GM10266 (cell line): ENCODE results near the gene BRME1.

ENCODE experiments used
- DNase-seq: peaks from one replicate; pipeline ENCODE4 v3.0.0; 2012; ENCODE audit errors: extremely low spot score
- TF ChIP-seq, protein P1 (sequence below): IDR thresholded peaks from 2 replicates; pipeline ENCODE4 v1.5.1; 2012; ENCODE audit warnings: mild to moderate bottlenecking, low read depth; ENCODE audit not compliant: control insufficient read depth, insufficient read depth; ENCODE audit errors: missing control alignments

Gene BRME1

DNA sequence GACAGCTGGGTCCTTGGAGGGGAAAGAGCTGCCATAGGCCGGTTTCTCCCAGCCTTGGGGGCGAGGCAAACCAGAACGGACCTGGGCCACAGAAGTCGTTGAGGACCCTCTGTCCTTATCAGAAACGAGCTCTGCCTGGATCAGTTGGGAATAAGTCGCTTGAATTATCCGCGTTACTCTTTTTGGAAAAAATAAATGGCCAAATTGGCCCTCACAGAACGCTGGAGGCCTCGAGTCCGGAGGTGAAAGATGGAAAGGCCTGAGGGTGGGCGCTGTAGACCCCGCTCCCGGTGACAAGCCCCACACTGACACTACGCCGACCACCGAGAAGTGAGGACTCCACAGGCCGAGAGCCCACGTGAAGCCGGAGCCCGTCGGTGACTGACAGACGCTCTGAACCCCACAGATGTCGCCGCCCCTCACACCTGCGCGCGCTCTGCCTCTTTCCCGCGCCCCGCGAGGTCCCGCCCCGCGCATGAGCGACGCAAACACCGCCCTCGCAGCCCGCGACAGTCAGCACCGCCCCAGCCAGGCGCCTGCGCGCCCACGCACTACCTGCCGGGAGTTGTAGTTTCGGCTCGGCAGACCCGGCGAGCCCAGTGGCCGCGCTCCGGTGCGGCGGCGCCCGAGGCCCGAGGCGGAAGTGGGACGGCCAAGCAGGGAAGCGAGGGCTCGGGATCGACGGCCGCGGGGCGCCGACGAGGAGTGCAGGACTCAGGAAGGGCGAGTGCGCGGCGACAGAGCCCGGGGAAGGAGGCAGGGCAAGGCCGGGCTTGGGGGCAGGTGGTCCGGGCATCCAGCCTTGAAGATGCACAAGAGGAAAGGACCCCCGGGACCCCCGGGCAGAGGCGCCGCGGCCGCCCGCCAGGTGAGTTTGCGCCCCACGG, at the start of gene BRME1, which contains the start of gene CC2D1A:
BRME1 (minus strand) TSS at position 484 of the 887 bp plus-strand sequence. CDS start 1,225 bp downstream, outside the sequence.
CC2D1A (plus strand) TSS at position 568 of the 887 bp plus-strand sequence; CDS start at position 809, 241 bp downstream.
- TF ChIP-seq, protein P1, sequence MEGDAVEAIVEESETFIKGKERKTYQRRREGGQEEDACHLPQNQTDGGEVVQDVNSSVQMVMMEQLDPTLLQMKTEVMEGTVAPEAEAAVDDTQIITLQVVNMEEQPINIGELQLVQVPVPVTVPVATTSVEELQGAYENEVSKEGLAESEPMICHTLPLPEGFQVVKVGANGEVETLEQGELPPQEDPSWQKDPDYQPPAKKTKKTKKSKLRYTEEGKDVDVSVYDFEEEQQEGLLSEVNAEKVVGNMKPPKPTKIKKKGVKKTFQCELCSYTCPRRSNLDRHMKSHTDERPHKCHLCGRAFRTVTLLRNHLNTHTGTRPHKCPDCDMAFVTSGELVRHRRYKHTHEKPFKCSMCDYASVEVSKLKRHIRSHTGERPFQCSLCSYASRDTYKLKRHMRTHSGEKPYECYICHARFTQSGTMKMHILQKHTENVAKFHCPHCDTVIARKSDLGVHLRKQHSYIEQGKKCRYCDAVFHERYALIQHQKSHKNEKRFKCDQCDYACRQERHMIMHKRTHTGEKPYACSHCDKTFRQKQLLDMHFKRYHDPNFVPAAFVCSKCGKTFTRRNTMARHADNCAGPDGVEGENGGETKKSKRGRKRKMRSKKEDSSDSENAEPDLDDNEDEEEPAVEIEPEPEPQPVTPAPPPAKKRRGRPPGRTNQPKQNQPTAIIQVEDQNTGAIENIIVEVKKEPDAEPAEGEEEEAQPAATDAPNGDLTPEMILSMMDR = no peak
- peak; percentile 99 for DNase-seq

DNA sequence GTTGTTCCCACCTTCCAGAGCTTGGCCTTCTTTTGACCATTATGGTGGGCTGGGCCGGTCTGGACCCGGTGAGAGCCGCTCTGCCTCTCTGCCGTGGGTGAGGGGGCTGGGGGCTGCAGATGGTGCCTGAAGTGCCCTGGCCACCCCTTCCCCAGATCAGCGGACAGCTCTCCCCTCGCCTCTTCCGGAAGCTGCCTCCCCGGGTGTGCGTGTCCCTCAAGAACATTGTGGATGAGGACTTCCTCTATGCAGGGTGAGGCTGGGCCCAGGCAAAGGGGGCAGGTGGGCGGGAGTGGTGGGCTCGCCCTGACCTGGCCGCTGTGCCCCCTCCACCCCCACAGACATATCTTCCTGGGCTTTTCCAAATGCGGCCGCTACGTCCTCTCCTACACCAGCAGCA, 48.3 kb upstream of the BRME1 start:
- no peak for DNase-seq
- TF ChIP-seq, protein P1 = no peak

DNA sequence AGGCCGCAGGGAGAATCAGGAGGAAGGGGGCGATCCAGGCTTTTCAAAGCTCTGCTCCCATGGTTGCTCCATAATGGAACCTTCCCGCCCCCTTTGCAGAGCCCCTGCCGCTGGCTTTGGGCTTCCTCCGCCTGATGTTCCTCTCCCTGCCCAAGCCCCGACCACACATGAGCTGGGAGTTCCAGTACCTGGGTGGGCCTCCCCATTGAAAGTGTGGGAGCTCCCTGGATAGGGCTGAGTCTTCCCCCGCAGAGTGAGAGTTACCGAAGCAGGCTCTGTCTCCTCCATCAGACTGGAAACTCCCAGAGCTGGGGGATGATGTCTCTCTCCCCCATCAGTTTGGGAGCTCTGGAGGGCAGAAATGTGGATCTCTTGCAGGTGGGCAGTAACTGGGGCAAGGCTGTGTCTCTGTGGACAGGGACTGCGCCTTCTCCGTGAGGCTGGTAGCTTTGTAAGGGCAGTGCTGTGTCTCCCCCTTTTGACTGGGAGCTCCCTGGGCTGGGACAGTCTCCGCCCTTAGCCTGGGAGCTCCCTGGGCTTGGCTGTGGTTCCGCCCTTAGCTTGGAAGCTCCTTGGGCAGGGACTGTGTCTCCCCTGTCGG, 47.1 kb upstream of the BRME1 start:
- TF ChIP-seq, protein P1 = no peak
- no peak for DNase-seq

DNA sequence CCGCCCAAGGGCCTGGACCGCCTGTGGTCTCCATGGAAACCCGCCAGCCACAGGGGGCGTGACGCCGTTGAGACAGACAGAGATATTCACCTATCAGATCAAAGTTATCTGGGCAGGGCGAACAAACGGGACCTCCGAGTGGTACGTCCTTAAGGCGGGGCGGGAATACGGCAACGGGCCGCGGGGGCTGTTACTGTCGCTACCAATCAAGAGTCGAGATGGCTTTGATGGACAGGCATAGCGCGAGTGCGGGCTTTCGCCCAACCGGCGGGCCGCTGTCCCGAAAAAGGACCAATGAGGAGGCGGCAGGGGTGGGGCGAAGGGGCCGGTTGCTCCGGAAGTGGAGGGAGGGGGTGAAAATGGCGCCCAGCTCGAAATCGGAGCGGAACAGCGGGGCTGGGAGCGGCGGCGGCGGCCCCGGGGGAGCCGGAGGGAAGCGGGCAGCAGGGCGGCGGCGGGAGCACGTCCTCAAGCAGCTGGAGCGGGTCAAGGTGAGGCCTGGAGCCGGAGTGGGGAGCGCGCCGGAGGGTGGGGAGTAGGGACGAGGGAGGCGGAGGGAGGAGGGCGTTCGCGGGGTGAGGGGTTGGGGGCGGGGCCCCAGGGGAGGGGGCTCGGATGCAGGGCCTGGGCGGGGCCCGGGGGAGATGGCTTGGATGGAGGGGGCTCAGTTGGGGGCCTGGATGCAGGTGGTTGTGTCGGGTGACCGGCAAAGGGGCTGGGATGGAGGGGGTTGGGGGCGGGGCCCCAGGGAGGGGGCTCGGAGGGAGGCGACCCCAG, 46.4 kb upstream of the BRME1 start, which contains the start of gene DCAF15:
DCAF15 (plus strand) TSS at position 356 of the 777 bp plus-strand sequence; CDS start at position 360, 4 bp downstream.
- TF ChIP-seq, protein P1 = no peak
- peak; percentile 100 for DNase-seq

DNA sequence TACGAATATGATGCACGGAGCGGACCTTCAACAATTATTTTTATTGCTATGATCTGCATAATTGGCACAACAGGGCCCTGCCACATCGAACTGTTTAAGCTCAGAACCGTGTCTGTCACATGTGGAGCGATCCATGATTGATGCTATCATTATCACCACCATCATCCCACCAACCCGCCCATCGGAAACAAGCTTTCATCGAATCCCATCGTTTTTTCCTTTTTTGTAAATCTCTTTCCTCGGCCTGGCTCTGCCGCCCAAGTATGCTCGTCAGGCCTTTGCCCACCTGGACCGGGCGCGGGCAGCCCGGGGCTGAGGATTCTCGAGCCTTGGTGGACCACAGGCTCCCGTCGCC, 45.9 kb upstream of the BRME1 start:
- TF ChIP-seq, protein P1 = no peak
- DNase-seq = no peak

DNA sequence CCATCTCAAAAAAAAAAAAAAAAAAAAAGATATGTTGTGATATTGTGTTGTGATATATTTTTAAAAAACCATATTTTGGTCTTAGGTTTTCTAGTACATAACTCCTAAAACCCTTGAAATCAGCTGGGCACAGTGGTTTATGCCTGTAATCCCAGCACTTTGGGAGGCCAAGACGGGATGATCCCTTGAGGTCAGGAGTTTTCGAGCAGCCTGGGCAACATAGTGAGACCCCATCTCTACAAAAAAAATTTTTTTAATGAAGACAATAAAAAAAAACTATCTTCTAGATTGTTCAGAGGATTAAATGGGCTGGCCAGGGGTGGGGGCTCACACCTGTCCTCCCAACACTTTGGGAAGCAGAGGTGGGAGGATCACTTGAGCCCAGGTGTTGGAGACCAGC, 45.1 kb upstream of the BRME1 start:
- no peak for DNase-seq
- TF ChIP-seq, protein P1 = no peak

DNA sequence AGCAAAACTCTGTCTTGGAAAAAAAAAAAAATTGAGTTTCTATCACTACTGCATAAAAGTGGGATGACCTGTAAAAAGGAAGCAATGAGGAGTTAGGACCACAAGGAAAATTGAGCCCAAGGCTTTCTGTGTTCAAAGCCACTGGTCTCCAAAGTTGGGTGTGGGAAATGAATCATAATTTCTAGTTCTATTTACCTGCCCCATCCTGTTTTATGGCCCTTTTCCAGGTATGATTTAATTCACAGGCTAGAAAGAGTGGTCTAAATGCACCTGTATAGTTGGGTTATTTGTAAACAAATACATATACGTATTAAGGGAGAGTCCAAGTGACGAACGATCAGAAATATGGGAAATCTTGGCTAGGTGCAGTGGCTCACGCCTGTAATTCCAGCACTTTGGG, 40.5 kb upstream of the BRME1 start:
- no peak for DNase-seq
- TF ChIP-seq, protein P1 = no peak
